Endodermal cell (in vitro differentiated cells): ENCODE data around the gene PNPT1. TPM values are rescaled to one million over a fixed set of nuclear protein-coding genes. Genes with fewer than 3 reads are reported as not detected.
"Not testable (repeated sequence)": the region's sequence is repeated elsewhere in the genome, so short reads cannot be mapped to it uniquely, and the experiment has no call there.

Experiments
- DNase-seq: peaks from one replicate; pipeline ENCODE4 v3.0.0-alpha.2; 2017
- H3K27ac ChIP-seq: 2 replicates; pipeline ENCODE4 v1.5.1; 2013; ENCODE audit warnings: mild to moderate bottlenecking, low read depth, low read length, moderate library complexity
- H3K27me3 ChIP-seq: 2 replicates; pipeline ENCODE4 v1.6.1; 2013; ENCODE audit warnings: mild to moderate bottlenecking, low read length, moderate library complexity; ENCODE audit not compliant: insufficient read depth, control insufficient read depth, poor library complexity, severe bottlenecking
- H3K36me3 ChIP-seq: 2 replicates; pipeline ENCODE4 v1.7.0; 2013; ENCODE audit warnings: mild to moderate bottlenecking, low read length, moderate library complexity; ENCODE audit not compliant: control insufficient read depth, insufficient read depth
- H3K4me1 ChIP-seq: one replicate; pipeline ENCODE4 v1.7.0; 2013; ENCODE audit warnings: low read length; ENCODE audit not compliant: control insufficient read depth, insufficient read depth
- H3K4me3 ChIP-seq: 2 replicates; pipeline ENCODE4 v1.5.1; 2013; ENCODE audit warnings: mild to moderate bottlenecking, low read length, moderate library complexity
- H3K9ac ChIP-seq: 2 replicates; pipeline ENCODE4 v1.6.1; 2013; ENCODE audit warnings: mild to moderate bottlenecking, low read length, moderate library complexity; ENCODE audit not compliant: poor library complexity, severe bottlenecking; ENCODE audit errors: extremely low read depth
- H3K9me3 ChIP-seq: 2 replicates; pipeline ENCODE4 v1.6.1; 2013; ENCODE audit warnings: mild to moderate bottlenecking, low read length, moderate library complexity; ENCODE audit not compliant: control insufficient read depth
- H3K27ac Mint-ChIP-seq: 2 replicates; pipeline ENCODE4 v1.8.0; 2020; ENCODE audit warnings: mixed read lengths
- H3K27me3 Mint-ChIP-seq: 2 replicates; pipeline ENCODE4 v1.8.0; 2021; ENCODE audit warnings: mild to moderate bottlenecking, mixed read lengths; ENCODE audit not compliant: insufficient read depth
- H3K36me3 Mint-ChIP-seq: 2 replicates; pipeline ENCODE4 v1.8.0; 2020; ENCODE audit warnings: low read depth, mixed read lengths
- H3K4me1 Mint-ChIP-seq: 2 replicates; pipeline ENCODE4 v1.8.0; 2020; ENCODE audit warnings: mixed read lengths
- H3K4me3 Mint-ChIP-seq: 2 replicates; pipeline ENCODE4 v1.8.0; 2020; ENCODE audit warnings: mild to moderate bottlenecking, moderate library complexity, mixed read lengths
- H3K9me3 Mint-ChIP-seq: 2 replicates; pipeline ENCODE4 v1.8.0; 2020; ENCODE audit warnings: mild to moderate bottlenecking, mixed read lengths
- CTCF ChIP-seq: fragments of 200-600 bp; sonication (generic); conservative IDR thresholded peaks from 2 replicates; pipeline ENCODE4 v1.5.0; 2021; ENCODE audit warnings: antibody characterized with exemption, mild to moderate bottlenecking
- WGBS, 2 experiments: methylation state at CpG; one replicate each; pipeline versions ENCODE4 v1.1.5 to v1.1.7; 2013; ENCODE audit warnings: missing lambda C conversion rate in 2 of 2, mixed read lengths in 1 of 2; ENCODE audit not compliant: insufficient coverage in 1 of 2, insufficient read length in 1 of 2; 5-methylcytosine and 5-hydroxymethylcytosine counted together
- total RNA-seq, 2 donors: library from RNA; stranded (reverse); fragmentation: NEBNext Ultra II Directional in 1 of 2; extraction: Animal tissue kit (Norgen Biotek cat#: 25700) in 1 of 2; gene quantifications; 2 replicates in 1 of 2; 3 replicates in 1 of 2; pipeline ENCODE4 v1.2.1, GENCODE V29; 2021

The PNPT1 gene
- total RNA-seq, 2 donors from 2014 or later, result 42.1 TPM

GRCh38 chr2:55719852-55720251 is 26.2 kb upstream of the PNPT1 start:
- no peak overlapping the region for H3K9ac ChIP-seq
- H3K27ac ChIP-seq, result no peak overlapping the region
- no peaks in the 10 kb centered on the region for H3K36me3 ChIP-seq
- Mint-ChIP-seq H3K27ac (no peak overlapping the region), H3K4me1 (peaks cover 6% of the 10 kb centered on the region), H3K36me3 (no peaks in the 10 kb centered on the region), H3K9me3 (no peaks in the 10 kb centered on the region), H3K27me3 (no peaks in the 10 kb centered on the region), H3K4me3 (no peak overlapping the region)
- no peak for TF ChIP-seq CTCF
- H3K27me3 ChIP-seq, result peaks cover 17% of the 10 kb centered on the region
- no peaks in the 10 kb centered on the region for H3K9me3 ChIP-seq
- no peaks in the 10 kb centered on the region for H3K4me1 ChIP-seq
- WGBS, 2 experiments, result 100% methylated on average over 1 of the region's 1 CpG; no CpG with 5 or more reads in 1 of the 2 experiments
- no peak overlapping the region for H3K4me3 ChIP-seq
- no peak for DNase-seq

GRCh38 chr2:55718165-55719008 is 24.7 kb upstream of the PNPT1 start:
- Mint-ChIP-seq H3K4me1 (peaks cover 11% of the 10 kb centered on the region), H3K27ac (no peak overlapping the region)
- WGBS, 2 experiments, result 37 to 55% methylated on average over 2 to 10 of the region's 11 CpGs

GRCh38 chr2:55715626-55716025 is 22.0 kb upstream of the PNPT1 start:
- no peak for DNase-seq
- no peak overlapping the region for H3K27ac Mint-ChIP-seq
- H3K9me3 Mint-ChIP-seq, result no peaks in the 10 kb centered on the region
- H3K27me3 ChIP-seq, result no peaks in the 10 kb centered on the region
- no peaks in the 10 kb centered on the region for H3K36me3 ChIP-seq
- TF ChIP-seq CTCF, result no peak
- H3K36me3 Mint-ChIP-seq, result no peaks in the 10 kb centered on the region
- H3K4me3 ChIP-seq, result no peak overlapping the region
- H3K4me1 ChIP-seq, result no peaks in the 10 kb centered on the region
- H3K9ac ChIP-seq, result no peak overlapping the region
- H3K4me1 Mint-ChIP-seq, result peaks cover 30% of the 10 kb centered on the region
- no peak overlapping the region for H3K27ac ChIP-seq
- H3K27me3 Mint-ChIP-seq, result no peaks in the 10 kb centered on the region
- H3K9me3 ChIP-seq, result no peaks in the 10 kb centered on the region
- 93 to 97% methylated on average over 3 to 4 of the region's 4 CpGs for whole genome bisulfite sequencing, 2 experiments
- H3K4me3 Mint-ChIP-seq, result no peak overlapping the region

More at GRCh38 chr2:55718165-55719008, 24.7 kb upstream of the PNPT1 start:
- Mint-ChIP-seq H3K27me3 (no peaks in the 10 kb centered on the region), H3K4me3 (no peak overlapping the region), H3K9me3 (no peaks in the 10 kb centered on the region), H3K36me3 (no peaks in the 10 kb centered on the region)
- Histone ChIP-seq H3K27ac (no peak overlapping the region), H3K4me3 (no peak overlapping the region), H3K27me3 (peaks cover 5% of the 10 kb centered on the region), H3K36me3 (no peaks in the 10 kb centered on the region), H3K9me3 (no peaks in the 10 kb centered on the region), H3K4me1 (no peaks in the 10 kb centered on the region), H3K9ac (no peak overlapping the region)
- DNase-seq, result peak; percentile 79
- peak; percentile 94 for TF ChIP-seq CTCF

GRCh38 chr2:55715178-55715577 is 21.5 kb upstream of the PNPT1 start:
- not testable (repeated sequence) for DNase-seq, H3K9me3 ChIP-seq, H3K4me3 ChIP-seq, H3K4me1 ChIP-seq, H3K27ac Mint-ChIP-seq, H3K36me3 ChIP-seq, H3K27ac ChIP-seq, H3K9me3 Mint-ChIP-seq, H3K27me3 ChIP-seq, H3K27me3 Mint-ChIP-seq, H3K36me3 Mint-ChIP-seq, H3K9ac ChIP-seq, H3K4me3 Mint-ChIP-seq
- H3K4me1 Mint-ChIP-seq, result peaks cover 30% of the 10 kb centered on the region
- 91 to 94% methylated on average over 3 of the region's 3 CpGs for WGBS, 2 experiments
